ENCODE results near the gene ZMAT3.

The ZMAT3 gene

GRCh38 chr3:179071323-179072099 is at the start of gene ZMAT3:
TSS of gene ZMAT3 (minus strand) at chr3:179071809. CDS start at chr3:179067752, 4,057 bp downstream.
- TF ChIP-seq GATA2 (IDR thresholded peaks at IDR 0.05; ENCODE audit: low read depth, low read length) (no peak), GATA3 (IDR thresholded peaks at IDR 0.05; ENCODE audit: low read depth, low read length) (no peak)

DNA sequence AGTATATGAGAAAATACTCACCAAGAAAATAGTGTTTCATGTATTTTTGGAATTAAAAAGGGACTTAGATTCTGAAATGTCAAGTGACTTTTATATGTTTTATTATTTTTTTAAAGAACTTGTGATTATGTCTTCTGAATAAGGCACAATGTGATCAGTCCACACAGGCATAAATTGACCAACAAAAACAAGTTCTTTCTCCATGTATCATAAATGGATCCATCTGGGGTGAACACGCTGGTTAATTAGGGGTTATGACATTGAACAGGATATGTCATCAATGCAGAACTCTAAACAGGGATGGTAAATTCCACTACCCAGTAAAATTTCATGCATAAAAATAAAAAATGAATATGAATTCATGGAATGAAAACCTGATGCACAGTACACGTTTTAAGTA is 45.2 kb upstream of the ZMAT3 start:
- TF ChIP-seq GATA3 (IDR thresholded peaks at IDR 0.05; ENCODE audit: low read depth, low read length) (no peak), GATA2 (IDR thresholded peaks at IDR 0.05; ENCODE audit: low read depth, low read length) (no peak)

DNA sequence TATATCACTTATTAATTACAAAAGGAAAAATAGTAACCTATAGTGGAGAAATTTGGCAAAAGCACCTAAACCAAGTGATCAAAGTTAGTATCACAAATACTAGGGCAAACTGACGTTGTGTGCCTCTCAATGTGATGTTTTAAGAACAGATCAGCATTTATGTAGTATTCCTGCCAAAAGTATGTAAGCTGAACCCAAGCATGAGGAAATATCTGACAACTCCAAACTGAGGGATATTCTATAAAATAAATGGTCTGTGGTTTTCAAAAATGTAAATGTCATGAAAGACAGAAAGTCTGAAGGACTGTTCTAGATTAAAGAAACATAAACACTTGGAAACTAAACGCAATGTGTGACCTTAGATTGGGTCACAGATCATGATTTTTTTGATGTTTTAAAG is 42.3 kb upstream of the ZMAT3 start:
- no peak for TF ChIP-seq GATA2 (IDR thresholded peaks at IDR 0.05; ENCODE audit: low read depth, low read length)
- no peak for TF ChIP-seq GATA3 (IDR thresholded peaks at IDR 0.05; ENCODE audit: low read depth, low read length)

DNA sequence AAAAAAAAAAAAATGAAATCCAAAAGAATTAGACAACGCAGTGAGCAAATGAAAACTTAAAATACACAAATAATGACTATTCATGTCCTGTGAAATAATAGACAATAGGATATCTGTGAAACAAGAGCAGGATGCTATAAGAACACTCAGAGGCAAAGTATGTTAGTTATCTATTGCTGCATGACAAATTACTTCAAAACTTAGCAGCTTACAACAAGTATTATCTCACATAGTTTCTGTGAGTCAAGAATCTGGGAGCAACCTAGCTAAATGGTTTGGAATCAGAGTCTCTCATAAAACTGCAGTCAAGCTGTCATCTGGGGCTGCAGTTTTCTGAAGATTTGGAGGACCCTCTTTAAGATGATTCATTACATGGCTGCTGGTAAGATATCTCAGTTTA is 36.5 kb upstream of the ZMAT3 start:
- TF ChIP-seq GATA2 (IDR thresholded peaks at IDR 0.05; ENCODE audit: low read depth, low read length): no peak
- TF ChIP-seq GATA3 (IDR thresholded peaks at IDR 0.05; ENCODE audit: low read depth, low read length): no peak

GRCh38 chr3:179107617-179108016 is 36.0 kb upstream of the ZMAT3 start:
- TF ChIP-seq GATA3 (IDR thresholded peaks at IDR 0.05; ENCODE audit: low read depth, low read length): no peak
- no peak for TF ChIP-seq GATA2 (IDR thresholded peaks at IDR 0.05; ENCODE audit: low read depth, low read length)

GRCh38 chr3:179105881-179106280 is 34.3 kb upstream of the ZMAT3 start:
- no peak for TF ChIP-seq GATA3 (IDR thresholded peaks at IDR 0.05; ENCODE audit: low read depth, low read length)
- TF ChIP-seq GATA2 (IDR thresholded peaks at IDR 0.05; ENCODE audit: low read depth, low read length): no peak

- TF ChIP-seq GATA3 (IDR thresholded peaks at IDR 0.05; ENCODE audit: low read depth, low read length) (no peak), GATA2 (IDR thresholded peaks at IDR 0.05; ENCODE audit: low read depth, low read length) (no peak)
These were observed 29.0 kb upstream of the ZMAT3 start for GRCh38 chr3:179100652-179101051.

GRCh38 chr3:179098388-179099077 is 26.9 kb upstream of the ZMAT3 start:
- no peak for TF ChIP-seq GATA3 (IDR thresholded peaks at IDR 0.05; ENCODE audit: low read depth, low read length)
- TF ChIP-seq GATA2 (IDR thresholded peaks at IDR 0.05; ENCODE audit: low read depth, low read length): no peak

DNA sequence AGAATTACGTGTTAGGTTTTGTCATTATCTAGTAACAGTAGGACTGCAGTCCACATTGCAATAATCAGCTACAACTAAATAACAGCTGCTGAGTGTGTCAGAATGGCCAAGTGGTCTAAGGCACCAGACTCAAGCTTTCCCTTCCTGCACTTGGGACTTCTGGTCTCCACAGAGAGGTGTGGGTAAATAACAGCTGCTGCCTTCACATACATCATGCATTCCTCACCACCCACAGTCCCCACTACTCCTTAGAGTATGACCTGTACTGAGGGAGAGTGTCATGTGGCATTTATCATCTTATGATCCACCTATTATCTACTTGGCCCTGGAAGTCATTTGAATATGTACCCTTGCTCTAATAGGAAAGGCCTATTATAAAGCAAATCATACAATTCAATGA is 22.2 kb upstream of the ZMAT3 start:
- no peak for TF ChIP-seq GATA2 (IDR thresholded peaks at IDR 0.05; ENCODE audit: low read depth, low read length)
- no peak for TF ChIP-seq GATA3 (IDR thresholded peaks at IDR 0.05; ENCODE audit: low read depth, low read length)

GRCh38 chr3:179091113-179091512 is 19.5 kb upstream of the ZMAT3 start:
- TF ChIP-seq GATA2 (IDR thresholded peaks at IDR 0.05; ENCODE audit: low read depth, low read length) (no peak), GATA3 (IDR thresholded peaks at IDR 0.05; ENCODE audit: low read depth, low read length) (no peak)

DNA sequence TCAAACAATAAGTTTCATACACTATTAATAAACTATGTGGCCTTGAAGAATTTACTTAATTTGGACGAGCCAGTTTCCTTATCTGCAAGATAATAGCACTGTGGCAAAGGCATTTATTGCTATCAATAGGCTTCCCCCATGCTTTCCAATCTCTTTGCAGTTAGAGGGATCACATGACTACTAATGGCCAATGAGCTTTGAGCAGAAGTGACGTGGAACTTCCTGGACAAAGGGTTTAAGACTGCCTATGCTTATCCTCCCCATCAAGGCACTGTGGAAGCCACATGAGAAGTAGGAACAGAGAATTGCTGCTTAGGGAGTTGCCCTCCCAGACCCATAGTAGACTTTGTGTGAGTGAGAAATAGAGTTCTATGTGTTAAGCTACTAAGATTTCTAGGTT is 16.7 kb upstream of the ZMAT3 start:
- TF ChIP-seq GATA2 (IDR thresholded peaks at IDR 0.05; ENCODE audit: low read depth, low read length) (no peak), GATA3 (IDR thresholded peaks at IDR 0.05; ENCODE audit: low read depth, low read length) (no peak)

DNA sequence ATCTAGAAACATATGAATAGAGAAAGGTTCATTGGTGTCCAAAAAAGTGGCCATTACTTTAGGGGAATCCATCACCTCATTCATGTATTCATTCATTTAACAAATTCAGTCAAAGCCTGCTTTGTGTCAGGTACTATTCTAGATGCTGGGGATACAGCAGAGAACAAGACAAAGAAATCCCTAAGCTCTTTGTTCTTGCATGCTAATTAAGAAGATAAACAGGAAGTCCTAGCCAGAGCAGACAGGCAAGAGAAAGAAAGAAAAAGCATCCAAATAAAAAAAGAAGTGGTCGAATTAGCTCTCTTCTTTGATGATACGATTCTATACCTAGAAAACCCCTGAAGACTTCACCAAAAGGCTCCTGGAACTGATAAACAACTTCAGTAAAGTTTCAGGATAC is 12.4 kb upstream of the ZMAT3 start:
- TF ChIP-seq GATA2 (IDR thresholded peaks at IDR 0.05; ENCODE audit: low read depth, low read length) (no peak), GATA3 (IDR thresholded peaks at IDR 0.05; ENCODE audit: low read depth, low read length) (no peak)

- TF ChIP-seq GATA3 (IDR thresholded peaks at IDR 0.05; ENCODE audit: low read depth, low read length): no peak
- no peak for TF ChIP-seq GATA2 (IDR thresholded peaks at IDR 0.05; ENCODE audit: low read depth, low read length)
These were observed 10.8 kb upstream of the ZMAT3 start for GRCh38 chr3:179082416-179082815.

- TF ChIP-seq GATA3 (IDR thresholded peaks at IDR 0.05; ENCODE audit: low read depth, low read length) (no peak), GATA2 (IDR thresholded peaks at IDR 0.05; ENCODE audit: low read depth, low read length) (no peak)
These were observed 10.3 kb upstream of the ZMAT3 start for GRCh38 chr3:179081885-179082284.

- TF ChIP-seq GATA2 (IDR thresholded peaks at IDR 0.05; ENCODE audit: low read depth, low read length) (no peak), GATA3 (IDR thresholded peaks at IDR 0.05; ENCODE audit: low read depth, low read length) (no peak)
These were observed 7.9 kb upstream of the ZMAT3 start for GRCh38 chr3:179079537-179079936.

All from SH-SY5Y (cell line).